CMK (cell line): ENCODE results near the gene EMC9.

Source experiments
- DNase-seq: peaks from one replicate; pipeline ENCODE4 v3.0.0-alpha.2; 2010; ENCODE audit warnings: low read depth

The EMC9 gene

GRCh38 chr14:24177041-24177825 is 35.8 kb upstream of the EMC9 start:
- DNase-seq, result no peak

DNA sequence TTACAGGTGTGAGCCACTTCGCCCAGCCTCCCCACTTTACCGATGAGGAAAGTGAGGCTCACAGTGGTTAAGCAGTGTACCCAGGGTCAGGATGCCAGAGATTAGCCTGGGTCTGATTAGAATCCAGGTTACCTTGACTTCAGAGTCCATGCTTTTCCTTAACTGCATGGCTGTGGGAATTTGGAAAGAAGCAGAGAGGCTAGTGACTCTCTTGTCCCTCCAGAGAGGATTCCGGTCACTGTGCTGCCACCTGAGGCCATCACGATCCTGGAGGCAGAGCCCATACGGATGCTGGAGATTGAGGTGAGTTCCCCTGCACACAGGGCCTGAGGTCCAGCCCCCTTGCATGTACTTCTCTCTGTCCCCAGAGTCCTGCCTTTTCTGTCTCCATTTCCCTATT is 35.2 kb upstream of the EMC9 start:
- no peak for DNase-seq

GRCh38 chr14:24172871-24173281 is 31.5 kb upstream of the EMC9 start:
- no peak for DNase-seq

- no peak for DNase-seq
Observed at GRCh38 chr14:24172261-24172860, 31.0 kb upstream of the EMC9 start.

- no peak for DNase-seq
Observed at GRCh38 chr14:24171422-24172260, 30.2 kb upstream of the EMC9 start, which contains the start of gene REC8. REC8 (plus strand) TSS chr14:24172080; CDS start chr14:24172553, 473 bp downstream.

GRCh38 chr14:24167469-24168114 is 26.2 kb upstream of the EMC9 start:
- DNase-seq, result no peak

DNA sequence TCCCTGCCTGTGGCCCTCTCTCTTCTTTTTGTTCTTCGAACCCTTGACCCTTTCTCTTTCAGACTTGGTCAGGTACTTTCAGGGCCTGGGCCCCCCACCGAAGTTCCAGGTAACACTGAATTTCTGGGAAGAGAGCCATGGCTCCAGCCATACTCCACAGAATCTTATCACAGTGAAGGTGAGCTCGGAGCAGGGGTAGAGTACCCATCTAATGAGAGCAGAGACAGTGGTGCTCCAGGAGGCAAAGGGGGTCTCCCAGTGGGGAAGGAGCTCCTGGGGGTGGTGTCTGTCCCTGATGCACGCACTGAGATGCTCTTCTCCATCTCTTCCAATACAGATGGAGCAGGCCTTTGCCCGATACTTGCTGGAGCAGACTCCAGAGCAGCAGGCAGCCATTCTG is 24.4 kb upstream of the EMC9 start:
- no peak for DNase-seq

DNA sequence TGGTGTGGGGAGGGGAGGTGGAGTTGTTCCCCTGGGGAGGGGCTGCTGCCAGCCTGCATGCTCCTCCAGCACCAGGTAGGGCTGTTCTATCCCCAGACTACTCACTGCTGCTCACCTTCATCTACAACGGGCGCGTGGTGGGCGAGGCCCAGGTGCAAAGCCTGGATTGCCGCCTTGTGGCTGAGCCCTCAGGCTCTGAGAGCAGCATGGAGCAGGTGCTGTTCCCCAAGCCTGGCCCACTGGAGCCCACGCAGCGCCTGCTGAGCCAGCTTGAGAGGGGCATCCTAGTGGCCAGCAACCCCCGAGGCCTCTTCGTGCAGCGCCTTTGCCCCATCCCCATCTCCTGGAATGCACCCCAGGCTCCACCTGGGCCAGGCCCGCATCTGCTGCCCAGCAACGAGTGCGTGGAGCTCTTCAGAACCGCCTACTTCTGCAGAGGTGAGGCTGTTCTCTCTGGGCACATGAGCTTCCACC is 23.2 kb upstream of the EMC9 start:
- no peak for DNase-seq

DNA sequence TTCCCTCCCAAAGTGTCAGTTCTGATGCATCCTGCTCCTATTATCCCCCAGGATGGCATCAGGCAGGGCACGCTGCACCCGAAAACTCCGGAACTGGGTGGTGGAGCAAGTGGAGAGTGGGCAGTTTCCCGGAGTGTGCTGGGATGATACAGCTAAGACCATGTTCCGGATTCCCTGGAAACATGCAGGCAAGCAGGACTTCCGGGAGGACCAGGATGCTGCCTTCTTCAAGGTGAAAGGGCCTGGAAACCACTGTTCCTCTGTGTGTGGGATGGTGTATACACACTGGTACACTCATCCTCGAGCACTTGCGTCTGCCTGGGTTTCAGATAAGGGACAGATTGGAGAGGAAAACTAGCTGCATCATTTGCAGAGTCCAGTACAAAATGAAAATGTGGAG is 20.7 kb upstream of the EMC9 start:
- DNase-seq, result no peak

DNA sequence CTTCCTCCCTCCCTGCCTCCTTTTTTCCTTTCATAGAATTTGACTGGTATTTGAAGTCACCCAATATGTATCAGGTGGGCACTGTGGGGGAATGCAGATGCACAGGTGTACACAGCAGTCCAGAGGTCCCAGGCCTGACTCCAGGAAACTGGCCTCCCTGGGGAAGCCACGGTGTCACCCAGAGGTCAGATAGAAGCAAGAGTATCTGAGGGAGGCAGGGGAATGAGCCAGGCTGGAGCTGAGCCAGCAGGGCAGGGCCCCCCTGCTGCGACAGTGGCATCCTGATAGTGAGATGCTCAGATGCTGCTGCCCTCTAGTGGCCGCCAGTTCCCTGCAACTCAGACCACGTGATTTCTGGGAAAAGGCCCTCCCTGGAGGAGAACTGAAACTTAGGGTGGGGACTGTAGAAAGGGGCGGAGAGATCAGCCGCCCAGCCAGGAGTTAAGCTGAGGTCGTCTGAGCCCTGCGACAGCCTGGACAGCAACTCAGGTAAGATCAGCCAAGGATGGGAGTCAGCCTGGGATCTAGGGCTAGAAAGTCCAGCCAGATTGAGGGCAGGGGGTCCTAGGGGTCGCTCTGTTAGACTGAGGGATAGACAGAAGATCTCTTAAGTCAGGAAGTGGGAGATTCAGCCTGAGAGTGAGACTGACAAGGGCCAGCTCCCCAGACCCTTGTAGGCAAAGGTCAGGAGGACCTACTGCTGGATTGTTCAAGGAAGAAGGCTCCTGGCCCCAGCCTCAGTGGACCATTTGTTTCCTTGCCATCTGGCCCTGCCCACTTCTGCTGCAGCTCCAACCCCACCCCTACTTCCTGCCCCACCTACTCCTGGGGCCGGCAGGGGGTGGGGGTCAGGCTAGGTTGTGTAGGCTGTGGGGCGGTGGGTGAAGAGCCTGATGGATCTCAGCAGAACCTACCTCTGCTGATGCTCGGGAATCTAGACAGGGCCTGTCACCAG is 19.7 kb upstream of the EMC9 start, which contains the start of gene IRF9:
Gene IRF9 (plus strand): TSS at position 416 of the 955 bp plus-strand sequence. CDS start 880 bp downstream, outside the sequence.
- DNase-seq, result peak; percentile 90

DNA sequence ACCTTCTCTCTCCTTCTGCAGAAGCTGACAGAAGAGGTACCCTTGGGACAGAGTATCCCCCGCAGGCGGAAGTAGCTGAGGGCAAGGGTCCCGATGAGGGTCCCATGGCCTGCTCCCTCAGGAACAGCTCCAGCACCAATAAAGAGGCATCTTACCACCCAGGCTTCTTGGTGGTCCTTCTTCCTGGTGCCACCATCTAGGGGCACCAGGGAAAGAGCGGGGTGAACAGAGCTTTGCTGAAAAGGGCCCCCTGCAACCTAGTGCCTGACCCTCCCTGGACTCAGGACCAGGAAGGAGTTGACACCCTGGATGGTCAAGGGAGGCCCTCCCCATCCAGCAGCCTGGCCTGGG is 19.1 kb upstream of the EMC9 start:
- DNase-seq, result no peak

DNA sequence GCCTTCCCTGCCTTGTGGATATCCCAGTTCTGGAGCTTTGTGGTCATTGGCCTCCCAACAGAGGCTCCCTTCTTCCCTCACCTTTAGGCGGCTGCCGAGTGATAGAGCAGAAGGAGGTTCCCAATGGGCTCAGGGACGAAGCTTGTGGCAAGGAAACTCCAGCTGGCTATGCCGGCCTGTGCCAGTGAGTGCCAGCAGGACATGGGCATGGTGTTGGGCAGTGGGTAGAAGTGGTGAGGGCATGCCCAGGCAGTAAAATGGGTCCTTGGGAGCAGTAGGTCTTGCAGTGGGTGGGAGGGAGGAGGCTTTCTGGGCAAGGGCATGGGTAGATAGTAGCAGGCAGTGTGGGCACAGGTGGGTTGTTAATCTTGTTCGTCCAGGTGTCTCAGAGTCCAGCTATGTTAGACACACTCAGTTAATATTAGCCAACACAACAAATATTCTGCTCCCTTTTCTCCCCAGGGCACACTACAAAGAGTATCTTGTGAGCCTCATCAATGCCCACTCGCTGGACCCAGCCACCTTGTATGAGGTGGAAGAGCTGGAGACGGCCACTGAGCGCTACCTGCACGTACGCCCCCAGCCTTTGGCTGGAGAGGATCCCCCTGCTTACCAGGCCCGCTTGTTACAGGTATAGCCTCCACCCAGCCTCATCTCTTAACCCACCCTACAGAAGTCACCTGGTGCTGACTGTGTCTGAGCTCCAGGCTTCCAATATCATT is 18.5 kb upstream of the EMC9 start:
- DNase-seq, result no peak

DNA sequence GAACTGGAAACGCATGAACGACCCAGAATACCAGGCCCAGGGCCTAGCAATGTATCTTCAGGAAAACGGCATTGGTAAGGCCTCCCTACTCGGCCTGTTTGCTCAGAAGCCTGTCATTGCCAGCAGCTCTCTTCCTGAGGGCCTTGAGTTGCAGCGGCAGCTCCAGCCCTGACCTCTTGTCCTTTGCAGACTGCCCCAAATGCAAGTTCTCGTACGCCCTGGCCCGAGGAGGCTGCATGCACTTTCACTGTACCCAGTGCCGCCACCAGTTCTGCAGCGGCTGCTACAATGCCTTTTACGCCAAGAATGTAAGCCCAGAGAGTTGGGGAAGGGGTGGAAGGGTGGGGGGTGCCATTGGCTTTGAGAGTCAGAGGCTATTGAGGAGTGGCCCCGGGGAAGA is 15.9 kb upstream of the EMC9 start:
- DNase-seq, result no peak

GRCh38 chr14:24156840-24157239 is 15.4 kb upstream of the EMC9 start:
- no peak for DNase-seq

- no peak for DNase-seq
Observed at GRCh38 chr14:24155100-24155499, 13.7 kb upstream of the EMC9 start.

- DNase-seq, result no peak
Observed at GRCh38 chr14:24151404-24152080, 10.2 kb upstream of the EMC9 start.

- DNase-seq, result no peak
Observed at GRCh38 chr14:24150993-24151392, 9.6 kb upstream of the EMC9 start.

GRCh38 chr14:24150567-24150966 is 9.2 kb upstream of the EMC9 start:
- no peak for DNase-seq

DNA sequence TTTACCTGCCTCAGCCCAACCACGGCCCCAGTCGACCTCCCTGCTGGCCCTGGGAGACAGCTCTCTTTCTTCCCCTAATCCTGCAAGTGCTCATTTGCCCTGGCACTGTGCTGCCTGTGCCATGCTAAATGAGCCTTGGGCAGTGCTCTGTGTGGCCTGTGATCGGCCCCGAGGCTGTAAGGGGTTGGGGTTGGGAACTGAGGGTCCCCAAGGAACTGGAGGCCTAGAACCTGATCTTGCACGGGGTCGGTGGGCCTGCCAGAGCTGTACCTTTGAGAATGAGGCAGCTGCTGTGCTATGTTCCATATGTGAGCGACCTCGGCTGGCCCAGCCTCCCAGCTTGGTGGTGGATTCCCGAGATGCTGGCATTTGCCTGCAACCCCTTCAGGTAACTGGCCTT is 8.7 kb upstream of the EMC9 start:
- DNase-seq, result no peak
